HepG2 (cell line): ENCODE results near the gene LDAF1. TPM values are rescaled to one million over a fixed set of nuclear protein-coding genes. Genes with fewer than 3 reads are reported as not detected.

ENCODE experiments used
- ATAC-seq: fragments of 200-7000 bp; cut with Tn5 transposase; 3 replicates; pipeline ENCODE4 v1.9.1; 2020; ENCODE audit warnings: mild to moderate bottlenecking, moderate library complexity
- BruUV-seq: library from RNA; stranded (reverse); fragments of 400-500 nt; replicated peaks from 2 replicates; lab custom pipeline; 2021; lab: Mats Ljungman, UMichigan
- CTCF ChIA-PET: fragments of 300-600 bp; formaldehyde crosslinking; extraction: SDS; loops from one replicate; lab custom pipeline; 2021; ENCODE audit warnings: low total read pairs, inconsistent platforms, low intra/inter-chr PET ratio; lab: Yijun Ruan, JAX
- POLR2A ChIA-PET: fragments of 350-600 bp; sonication (Branson Sonifier 250); formaldehyde crosslinking; loops from one replicate; lab custom pipeline; 2020; ENCODE audit warnings: antibody characterized with exemption, inconsistent platforms; lab: Yijun Ruan, JAX
- DNase-seq: peaks from one replicate; pipeline ENCODE4 v3.0.0-alpha.2; 2015; ENCODE audit warnings: low spot score
- FAIRE-seq: peaks from 3 replicates; lab custom pipeline; 2011; peaks lifted over from hg19 to GRCh38; lab: Jason Lieb, UNC
- H2AFZ ChIP-seq: one replicate; pipeline ENCODE4 v1.6.1; 2011; ENCODE audit warnings: low read length, inconsistent platforms
- H3K27ac ChIP-seq: fragments of 300-600 bp; 3 replicates; pipeline ENCODE4 v1.8.0; 2011; ENCODE audit warnings: mixed run types, mild to moderate bottlenecking, mixed read lengths, low read length, inconsistent platforms; ENCODE audit not compliant: insufficient read depth; ENCODE audit errors: extremely low read length
- H3K27me3 ChIP-seq, 2 experiments: fragments of 200-600 bp in 1 of 2; 2 replicates in 1 of 2; 3 replicates in 1 of 2; pipeline versions ENCODE4 v1.6.0 to v1.8.0; 2011; ENCODE audit warnings: low read length in 2 of 2, mild to moderate bottlenecking in 2 of 2, moderate library complexity in 2 of 2, inconsistent platforms in 1 of 2; ENCODE audit not compliant: insufficient read depth in 2 of 2, control insufficient read depth in 1 of 2
- H3K36me3 ChIP-seq, 2 experiments: fragments of 200-600 bp in 1 of 2; replicated peaks in 1 of 2; 2 replicates in 1 of 2; 3 replicates in 1 of 2; pipeline versions ENCODE4 v1.5.1 to v1.8.0; 2011; ENCODE audit warnings: low read length in 2 of 2, inconsistent platforms in 1 of 2; ENCODE audit not compliant: insufficient read depth in 2 of 2, control insufficient read depth in 1 of 2
- H3K4me1 ChIP-seq: 2 replicates; pipeline ENCODE4 v1.5.1; 2012; ENCODE audit warnings: low read length, inconsistent platforms; ENCODE audit not compliant: insufficient read depth
- H3K4me2 ChIP-seq: 2 replicates; pipeline ENCODE4 v1.6.0; 2011; ENCODE audit warnings: low read depth, low read length, inconsistent platforms
- H3K4me3 ChIP-seq, 3 experiments: fragments of 200-600 bp in 1 of 3; sonication (generic), shearing (Covaris generic) in 1 of 3; replicated peaks in 1 of 3; 2 replicates each; pipeline ENCODE4 v1.5.1; 2011 to 2016; ENCODE audit warnings: low read length in 3 of 3, inconsistent platforms in 2 of 3, low read depth in 2 of 3, mild to moderate bottlenecking in 2 of 3, control low read depth in 1 of 3, mixed read lengths in 1 of 3; ENCODE audit not compliant: insufficient read depth in 1 of 3
- H3K79me2 ChIP-seq: one replicate; pipeline ENCODE4 v1.6.1; 2011; ENCODE audit warnings: low read length, inconsistent platforms; ENCODE audit not compliant: insufficient read depth
- H3K9ac ChIP-seq: 2 replicates; pipeline ENCODE4 v1.6.0; 2011; ENCODE audit warnings: mild to moderate bottlenecking, low read depth, low read length, inconsistent platforms; ENCODE audit not compliant: insufficient read depth
- H3K9me3 ChIP-seq: 2 replicates; pipeline ENCODE4 v1.5.1; 2012; ENCODE audit warnings: mild to moderate bottlenecking, low read length
- H4K20me1 ChIP-seq: 2 replicates; pipeline ENCODE4 v1.6.0; 2011; ENCODE audit warnings: inconsistent platforms, mild to moderate bottlenecking, low read length, moderate library complexity; ENCODE audit not compliant: insufficient read depth
- ARID2 ChIP-seq: sonication (generic); formaldehyde crosslinking; IDR thresholded peaks from 2 replicates; pipeline ENCODE4 v1.8.1; 2022; ENCODE audit warnings: mild to moderate bottlenecking, missing genetic modification reagents, borderline replicate concordance
- DNMT1 ChIP-seq: sonication (generic); formaldehyde crosslinking; IDR thresholded peaks from 2 replicates; pipeline ENCODE4 v1.5.1; 2020; ENCODE audit warnings: mild to moderate bottlenecking, missing genetic modification reagents
- ELF1 ChIP-seq: sonication (generic); formaldehyde crosslinking; IDR thresholded peaks from 2 replicates; pipeline ENCODE4 v1.4.0; 2020; ENCODE audit warnings: missing genetic modification reagents
- KMT2A ChIP-seq: sonication (generic); formaldehyde crosslinking; IDR thresholded peaks from 2 replicates; pipeline ENCODE4 v1.4.0; 2020; ENCODE audit warnings: missing genetic modification reagents
- LRRFIP1 ChIP-seq: sonication (generic); formaldehyde crosslinking; conservative IDR thresholded peaks from 2 replicates; pipeline ENCODE4 v1.4.0; 2020; ENCODE audit warnings: missing genetic modification reagents
- PTBP1 ChIP-seq: fragments of 200-400 bp; formaldehyde crosslinking; IDR thresholded peaks from 2 replicates; pipeline ENCODE4 v1.6.1; 2018; ENCODE audit warnings: low read length, low read depth; ENCODE audit not compliant: poor library complexity, severe bottlenecking
- RARG ChIP-seq: sonication (generic); formaldehyde crosslinking; IDR thresholded peaks from 2 replicates; pipeline ENCODE4 v1.4.0; 2020; ENCODE audit warnings: low read depth, mild to moderate bottlenecking, missing genetic modification reagents
- RBM39 ChIP-seq: fragments of 200-400 bp; formaldehyde crosslinking; IDR thresholded peaks from one replicate; pipeline ENCODE4 v1.6.1; 2018; ENCODE audit warnings: antibody characterized with exemption, mild to moderate bottlenecking, low read depth, low read length; ENCODE audit not compliant: poor library complexity, severe bottlenecking
- SKI ChIP-seq: fragments of 450-650 bp; IDR thresholded peaks from one replicate; pipeline ENCODE4 v1.6.1; 2018; ENCODE audit warnings: mild to moderate bottlenecking; ENCODE audit not compliant: partially characterized antibody
- SSRP1 ChIP-seq: IDR thresholded peaks from 2 replicates; pipeline ENCODE4 v1.6.1; 2016; ENCODE audit warnings: control low read depth
- ZNF180 ChIP-seq: sonication (generic); formaldehyde crosslinking; IDR thresholded peaks from 2 replicates; pipeline ENCODE4 v1.4.0; 2020; ENCODE audit warnings: low read depth, missing genetic modification reagents, borderline replicate concordance
- WGBS: methylation state at CpG from one replicate; pipeline ENCODE4 v1.1.6; 2017; ENCODE audit warnings: low lambda C conversion rate; 5-methylcytosine and 5-hydroxymethylcytosine counted together
- in situ Hi-C: cut with HindIII; loops from 2 replicates; pipeline ENCODE4 v1.10.0; 2017; ENCODE audit warnings: low pct_unique_long_range_greater_than_20kb; ENCODE audit not compliant: extremely low pct_ligation_motif_present
- intact Hi-C: fragments of 100-400 bp; cut with micrococcal nuclease; formaldehyde crosslinking; loops from one replicate; pipeline ENCODE4 v1.10.0; 2022; ENCODE audit not compliant: unreplicated experiment
- polyA plus RNA-seq, 8 experiments: library from polyadenylated mRNA; depleted of rRNA in 3 of 8; stranded (reverse) in 7 of 8; unstranded in 1 of 8; fragments of >200 nt; fragmentation: Illumina TruSeq in 4 of 8; extraction: Trizol in 4 of 8; gene quantifications; 2 replicates each; pipeline versions ENCODE4 v1.2.1 to v1.2.3, GENCODE V29; 2011 to 2016; ENCODE audit warnings: low read depth in 4 of 8, missing spikeins in 1 of 8, mixed read lengths in 1 of 8; ENCODE audit not compliant: insufficient read depth in 1 of 8
- total RNA-seq, 5 experiments: library from RNA; depleted of rRNA; stranded (reverse); fragments of >200 nt; fragmentation: Illumina TruSeq; extraction: Trizol; gene quantifications; 2 replicates each; pipeline ENCODE4 v1.2.3, GENCODE V29; 2016; ENCODE audit warnings: low read depth in 1 of 5
- TF ChIP-seq, protein P1 (sequence below): sonication (generic); formaldehyde crosslinking; IDR thresholded peaks from 2 replicates; pipeline ENCODE4 v1.4.0; 2020; ENCODE audit warnings: mild to moderate bottlenecking, missing genetic modification reagents
- TF ChIP-seq, protein P2 (sequence below): sonication (generic); formaldehyde crosslinking; IDR thresholded peaks from 2 replicates; pipeline ENCODE4 v1.9.0; 2021; ENCODE audit warnings: missing genetic modification reagents, mild to moderate bottlenecking, borderline replicate concordance
- TF ChIP-seq, protein P3 (sequence below): sonication (generic); formaldehyde crosslinking; IDR thresholded peaks from 2 replicates; pipeline ENCODE4 v1.5.1; 2020; ENCODE audit warnings: mild to moderate bottlenecking, missing genetic modification reagents
- TF ChIP-seq, protein P4 (sequence below): sonication (generic); formaldehyde crosslinking; IDR thresholded peaks from 2 replicates; pipeline ENCODE4 v1.5.1; 2020; ENCODE audit warnings: missing genetic modification reagents, mild to moderate bottlenecking, borderline replicate concordance

The LDAF1 gene
- total and polyA plus RNA-seq, 2 of the 13 experiments (the other 11 are each of a cell fraction or from before 2014, with no cell fraction given), result 6.3 to 7.5 TPM

- Histone ChIP-seq H3K27ac (no peak overlapping the region), H3K4me1 (peaks cover 33% of the 10 kb centered on the region), H3K9me3 (no peaks in the 10 kb centered on the region), H3K4me3 (no peak overlapping the region), H3K36me3 (no peaks in the 10 kb centered on the region), H3K4me2 (no peak overlapping the region), H2AFZ (no peak overlapping the region), H3K79me2 (no peaks in the 10 kb centered on the region), H3K9ac (no peak overlapping the region), H3K27me3 (peaks cover 2 to 18% of the 10 kb centered on the region in 2 experiments; a peak in 2 of 5 replicates), H4K20me1 (no peaks in the 10 kb centered on the region)
- WGBS, result 70% methylated on average over 2 of the region's 2 CpGs
- DNase-seq, result no peak
- no peak for FAIRE-seq
- TF ChIP-seq LRRFIP1 (CRISPR knock-in tag), result no peak
- no peak for TF ChIP-seq DNMT1 (CRISPR knock-in tag)
- TF ChIP-seq, protein P1, sequence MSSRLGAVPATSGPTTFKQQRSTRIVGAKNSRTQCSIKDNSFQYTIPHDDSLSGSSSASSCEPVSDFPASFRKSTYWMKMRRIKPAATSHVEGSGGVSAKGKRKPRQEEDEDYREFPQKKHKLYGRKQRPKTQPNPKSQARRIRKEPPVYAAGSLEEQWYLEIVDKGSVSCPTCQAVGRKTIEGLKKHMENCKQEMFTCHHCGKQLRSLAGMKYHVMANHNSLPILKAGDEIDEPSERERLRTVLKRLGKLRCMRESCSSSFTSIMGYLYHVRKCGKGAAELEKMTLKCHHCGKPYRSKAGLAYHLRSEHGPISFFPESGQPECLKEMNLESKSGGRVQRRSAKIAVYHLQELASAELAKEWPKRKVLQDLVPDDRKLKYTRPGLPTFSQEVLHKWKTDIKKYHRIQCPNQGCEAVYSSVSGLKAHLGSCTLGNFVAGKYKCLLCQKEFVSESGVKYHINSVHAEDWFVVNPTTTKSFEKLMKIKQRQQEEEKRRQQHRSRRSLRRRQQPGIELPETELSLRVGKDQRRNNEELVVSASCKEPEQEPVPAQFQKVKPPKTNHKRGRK (CRISPR knock-in tag), result no peak
- TF ChIP-seq SKI, result no peak
- TF ChIP-seq RARG (CRISPR knock-in tag), result no peak
- TF ChIP-seq, protein P2, sequence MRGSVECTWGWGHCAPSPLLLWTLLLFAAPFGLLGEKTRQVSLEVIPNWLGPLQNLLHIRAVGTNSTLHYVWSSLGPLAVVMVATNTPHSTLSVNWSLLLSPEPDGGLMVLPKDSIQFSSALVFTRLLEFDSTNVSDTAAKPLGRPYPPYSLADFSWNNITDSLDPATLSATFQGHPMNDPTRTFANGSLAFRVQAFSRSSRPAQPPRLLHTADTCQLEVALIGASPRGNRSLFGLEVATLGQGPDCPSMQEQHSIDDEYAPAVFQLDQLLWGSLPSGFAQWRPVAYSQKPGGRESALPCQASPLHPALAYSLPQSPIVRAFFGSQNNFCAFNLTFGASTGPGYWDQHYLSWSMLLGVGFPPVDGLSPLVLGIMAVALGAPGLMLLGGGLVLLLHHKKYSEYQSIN (CRISPR knock-in tag), result no peak
- no peak for TF ChIP-seq RBM39
- TF ChIP-seq, protein P3, sequence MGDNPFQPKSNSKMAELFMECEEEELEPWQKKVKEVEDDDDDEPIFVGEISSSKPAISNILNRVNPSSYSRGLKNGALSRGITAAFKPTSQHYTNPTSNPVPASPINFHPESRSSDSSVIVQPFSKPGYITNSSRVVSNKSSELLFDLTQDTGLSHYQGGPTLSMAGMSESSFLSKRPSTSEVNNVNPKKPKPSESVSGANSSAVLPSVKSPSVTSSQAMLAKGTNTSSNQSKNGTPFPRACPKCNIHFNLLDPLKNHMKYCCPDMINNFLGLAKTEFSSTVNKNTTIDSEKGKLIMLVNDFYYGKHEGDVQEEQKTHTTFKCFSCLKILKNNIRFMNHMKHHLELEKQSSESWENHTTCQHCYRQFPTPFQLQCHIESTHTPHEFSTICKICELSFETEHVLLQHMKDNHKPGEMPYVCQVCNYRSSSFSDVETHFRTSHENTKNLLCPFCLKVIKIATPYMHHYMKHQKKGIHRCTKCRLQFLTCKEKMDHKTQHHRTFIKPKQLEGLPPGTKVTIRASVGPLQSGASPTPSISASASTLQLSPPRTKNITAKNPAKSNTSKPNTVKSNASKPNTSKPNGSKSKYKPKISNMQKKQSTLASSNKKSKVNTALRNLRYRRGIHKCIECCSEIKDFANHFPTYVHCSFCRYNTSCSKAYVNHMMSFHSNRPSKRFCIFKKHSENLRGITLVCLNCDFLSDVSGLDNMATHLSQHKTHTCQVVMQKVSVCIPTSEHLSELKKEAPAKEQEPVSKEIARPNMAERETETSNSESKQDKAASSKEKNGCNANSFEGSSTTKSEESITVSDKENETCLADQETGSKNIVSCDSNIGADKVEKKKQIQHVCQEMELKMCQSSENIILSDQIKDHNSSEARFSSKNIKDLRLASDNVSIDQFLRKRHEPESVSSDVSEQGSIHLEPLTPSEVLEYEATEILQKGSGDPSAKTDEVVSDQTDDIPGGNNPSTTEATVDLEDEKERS (CRISPR knock-in tag), result no peak
- TF ChIP-seq SSRP1, result no peak
- TF ChIP-seq PTBP1, result no peak
- TF ChIP-seq ELF1 (CRISPR knock-in tag), result no peak
- no peak for TF ChIP-seq KMT2A (CRISPR knock-in tag)
- no peak for TF ChIP-seq ARID2 (CRISPR knock-in tag)
- TF ChIP-seq, protein P4, sequence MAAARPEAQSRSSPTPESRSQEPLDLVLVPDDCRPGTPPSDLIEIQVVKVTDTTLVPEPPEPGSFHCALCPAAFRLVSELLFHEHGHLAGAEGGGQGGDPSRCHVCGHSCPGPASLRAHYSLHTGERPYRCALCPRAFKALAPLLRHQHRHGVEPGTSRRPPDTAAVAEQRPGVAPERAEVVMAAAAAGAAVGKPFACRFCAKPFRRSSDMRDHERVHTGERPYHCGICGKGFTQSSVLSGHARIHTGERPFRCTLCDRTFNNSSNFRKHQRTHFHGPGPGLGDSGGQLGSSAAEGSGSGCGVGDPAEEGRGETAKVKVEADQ, result no peak
- no peak for TF ChIP-seq ZNF180
- in situ Hi-C loops (loop anchor here (25.0 kb wide), 1 partner anchor 1176 kb away; no protein-coding TSS in a partner anchor), intact Hi-C loops (no loop called here)
- ATAC-seq, result no peak
- POLR2A ChIA-PET, result interaction anchor here (1.0 to 1.4 kb wide), 2 partner anchors 101 to 140 kb away, joined by 3 to 5 read pairs; no protein-coding TSS in a partner anchor
- CTCF ChIA-PET, result interaction anchor here (1.4 kb wide), 1 partner anchor 139 kb away, joined by 3 read pairs; no protein-coding TSS in a partner anchor
- BruUV-seq, result no TSS peak
These were observed 2.7 kb downstream of the LDAF1 start for GRCh38 chr16:21161211-21161610.
